Neural crest cell (in vitro differentiated cells): ENCODE measurements around the gene NFIA. TPM values are rescaled to one million over a fixed set of nuclear protein-coding genes. Genes with fewer than 3 reads are reported as not detected.
"Not testable (repeated sequence)": the region's sequence is repeated elsewhere in the genome, so short reads cannot be mapped to it uniquely, and the experiment has no call there.

Source experiments
- DNase-seq: peaks from one replicate; pipeline ENCODE4 v3.0.0; 2021; ENCODE audit warnings: low read depth, mixed read lengths, low spot score
- H3K27ac Mint-ChIP-seq: one replicate; pipeline ENCODE4 v1.8.0; 2021; ENCODE audit warnings: mild to moderate bottlenecking, mixed read lengths; ENCODE audit not compliant: unreplicated experiment
- H3K27me3 Mint-ChIP-seq: 2 replicates; pipeline ENCODE4 v1.8.0; 2021; ENCODE audit warnings: low read depth, mild to moderate bottlenecking, mixed read lengths
- H3K36me3 Mint-ChIP-seq: 2 replicates; pipeline ENCODE4 v1.8.0; 2021; ENCODE audit warnings: low read depth, mild to moderate bottlenecking, mixed read lengths
- H3K4me1 Mint-ChIP-seq: 2 replicates; pipeline ENCODE4 v1.8.0; 2021; ENCODE audit warnings: mixed read lengths
- H3K4me3 Mint-ChIP-seq: one replicate; pipeline ENCODE4 v1.8.0; 2021; ENCODE audit warnings: mild to moderate bottlenecking, mixed read lengths
- H3K9me3 Mint-ChIP-seq: 2 replicates; pipeline ENCODE4 v1.8.0; 2021; ENCODE audit warnings: mixed read lengths
- total RNA-seq: library from RNA; stranded (reverse); gene quantifications from 2 replicates; pipeline ENCODE4 v1.2.1, GENCODE V29; 2021
- TF ChIP-seq, protein P1 (sequence below): fragments of 200-600 bp; sonication (generic); conservative IDR thresholded peaks from 2 replicates; pipeline ENCODE4 v1.5.0; 2021; ENCODE audit warnings: antibody characterized with exemption, mild to moderate bottlenecking

The NFIA gene
- total RNA-seq, 1 donor from 2014 or later = 3.4 TPM

DNA sequence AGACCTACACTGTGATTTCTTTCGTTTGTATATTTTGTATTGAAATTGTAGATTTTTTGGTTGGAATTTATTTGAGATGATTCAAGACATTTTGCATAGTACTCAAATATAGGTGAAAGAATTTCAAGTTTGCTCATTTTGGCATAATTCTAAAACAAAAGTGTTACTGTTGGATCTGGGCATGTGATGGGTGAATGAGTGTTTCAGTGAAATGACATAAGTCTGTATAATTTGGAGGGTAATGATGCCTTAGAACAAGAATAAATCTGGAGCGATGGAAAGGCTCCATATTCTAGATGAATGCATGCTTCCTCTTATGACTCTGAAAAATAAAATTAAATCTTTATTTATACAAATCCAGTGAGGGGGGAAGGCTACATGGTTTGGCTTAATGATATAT is 41.0 kb downstream of the NFIA start:
- DNase-seq = no peak
- TF ChIP-seq, protein P1, sequence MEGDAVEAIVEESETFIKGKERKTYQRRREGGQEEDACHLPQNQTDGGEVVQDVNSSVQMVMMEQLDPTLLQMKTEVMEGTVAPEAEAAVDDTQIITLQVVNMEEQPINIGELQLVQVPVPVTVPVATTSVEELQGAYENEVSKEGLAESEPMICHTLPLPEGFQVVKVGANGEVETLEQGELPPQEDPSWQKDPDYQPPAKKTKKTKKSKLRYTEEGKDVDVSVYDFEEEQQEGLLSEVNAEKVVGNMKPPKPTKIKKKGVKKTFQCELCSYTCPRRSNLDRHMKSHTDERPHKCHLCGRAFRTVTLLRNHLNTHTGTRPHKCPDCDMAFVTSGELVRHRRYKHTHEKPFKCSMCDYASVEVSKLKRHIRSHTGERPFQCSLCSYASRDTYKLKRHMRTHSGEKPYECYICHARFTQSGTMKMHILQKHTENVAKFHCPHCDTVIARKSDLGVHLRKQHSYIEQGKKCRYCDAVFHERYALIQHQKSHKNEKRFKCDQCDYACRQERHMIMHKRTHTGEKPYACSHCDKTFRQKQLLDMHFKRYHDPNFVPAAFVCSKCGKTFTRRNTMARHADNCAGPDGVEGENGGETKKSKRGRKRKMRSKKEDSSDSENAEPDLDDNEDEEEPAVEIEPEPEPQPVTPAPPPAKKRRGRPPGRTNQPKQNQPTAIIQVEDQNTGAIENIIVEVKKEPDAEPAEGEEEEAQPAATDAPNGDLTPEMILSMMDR = no peak
- Mint-ChIP-seq H3K27ac (no peak overlapping the region), H3K36me3 (no peaks in the 10 kb centered on the region), H3K27me3 (peaks cover 6% of the 10 kb centered on the region), H3K4me3 (no peak overlapping the region), H3K9me3 (no peaks in the 10 kb centered on the region), H3K4me1 (peaks cover 18% of the 10 kb centered on the region)

DNA sequence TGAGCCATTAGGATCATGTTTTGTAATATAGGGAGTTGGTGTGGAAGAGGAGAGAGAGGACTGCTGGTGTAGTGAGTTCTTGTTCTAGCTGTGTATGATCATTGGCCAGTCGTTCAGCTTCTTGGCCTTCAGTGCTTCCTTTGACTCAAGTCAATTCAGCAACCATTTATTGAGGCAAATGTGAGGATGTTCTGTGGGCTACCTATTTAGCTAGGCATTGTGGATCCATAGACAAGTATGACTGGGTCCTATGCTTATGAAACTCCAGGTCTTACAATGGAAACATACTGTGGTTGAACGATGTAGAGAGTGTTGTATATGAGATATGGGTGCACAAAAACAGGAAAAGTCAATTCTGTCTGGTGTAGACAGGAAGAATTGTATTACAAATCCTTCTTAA is 41.7 kb downstream of the NFIA start:
- TF ChIP-seq, protein P1 = no peak
- Mint-ChIP-seq H3K36me3 (no peaks in the 10 kb centered on the region), H3K9me3 (no peaks in the 10 kb centered on the region), H3K27me3 (peaks cover 6% of the 10 kb centered on the region), H3K4me1 (peaks cover 18% of the 10 kb centered on the region), H3K4me3 (no peak overlapping the region), H3K27ac (no peak overlapping the region)
- DNase-seq = no peak

DNA sequence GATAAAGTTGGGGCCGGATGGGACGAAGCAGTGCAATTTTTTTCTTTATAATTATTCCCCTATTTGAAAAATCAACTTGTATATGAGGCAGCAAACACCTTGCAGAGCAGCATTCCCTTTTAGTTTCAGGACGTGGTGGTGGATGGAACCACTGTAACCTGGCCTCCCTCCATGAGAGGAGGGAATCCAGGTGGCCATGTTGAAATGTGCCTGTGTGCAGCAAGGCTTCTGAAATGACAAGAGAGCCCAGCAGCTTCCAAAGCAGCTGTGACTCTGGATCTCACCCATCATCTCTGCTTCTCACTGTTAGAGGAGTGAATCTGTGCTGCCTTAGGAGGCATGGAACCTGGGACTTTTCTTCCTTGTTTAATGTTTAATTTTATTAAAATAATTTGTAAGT is 42.3 kb downstream of the NFIA start:
- TF ChIP-seq, protein P1 = no peak
- H3K27ac Mint-ChIP-seq = no peak overlapping the region
- no peaks in the 10 kb centered on the region for H3K9me3 Mint-ChIP-seq
- H3K4me3 Mint-ChIP-seq = no peak overlapping the region
- H3K4me1 Mint-ChIP-seq = peaks cover 18% of the 10 kb centered on the region
- DNase-seq = no peak
- H3K36me3 Mint-ChIP-seq = no peaks in the 10 kb centered on the region
- peaks cover 5% of the 10 kb centered on the region for H3K27me3 Mint-ChIP-seq

DNA sequence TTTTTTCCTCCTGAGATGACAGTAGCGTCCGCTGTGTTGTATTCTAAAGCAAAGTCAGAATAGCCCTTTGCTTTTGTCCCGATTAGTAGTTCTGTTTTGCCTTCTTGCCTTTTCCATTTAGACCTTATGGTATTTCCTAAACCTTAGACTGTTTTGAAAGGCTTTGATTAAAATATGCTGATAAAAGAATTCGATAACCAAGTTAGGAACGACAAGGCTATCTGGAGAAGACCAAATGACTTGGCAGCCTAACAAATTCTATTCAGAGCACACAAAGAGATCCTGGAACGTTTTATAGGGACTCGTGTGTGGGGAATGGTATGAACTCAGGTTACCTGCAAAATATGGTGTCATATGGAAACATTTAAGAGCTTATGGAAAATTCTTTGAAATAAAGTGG is 42.9 kb downstream of the NFIA start:
- Mint-ChIP-seq H3K27me3 (peaks cover 4% of the 10 kb centered on the region), H3K27ac (no peak overlapping the region), H3K9me3 (no peaks in the 10 kb centered on the region), H3K4me1 (peaks cover 16% of the 10 kb centered on the region), H3K36me3 (no peaks in the 10 kb centered on the region), H3K4me3 (no peak overlapping the region)
- no peak for DNase-seq
- TF ChIP-seq, protein P1 = no peak

DNA sequence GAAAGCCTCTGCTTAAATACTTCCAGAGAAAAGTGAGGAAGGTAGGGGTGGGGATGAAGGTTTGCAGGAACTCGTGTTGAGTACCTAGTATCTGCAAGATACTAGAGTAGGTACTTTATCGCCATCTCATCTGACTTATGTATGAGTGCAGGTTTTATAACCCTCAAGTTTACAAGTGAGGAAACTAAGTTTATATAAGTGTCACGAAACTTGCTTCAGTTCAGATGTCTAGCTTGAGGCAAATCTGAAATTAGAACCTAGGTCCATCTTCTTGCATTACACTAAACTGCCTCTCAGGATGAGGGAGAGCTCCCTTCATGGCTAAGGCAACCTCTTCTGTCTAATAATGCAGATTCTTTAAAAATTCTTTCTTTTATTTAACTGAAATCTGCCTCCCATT is 43.5 kb downstream of the NFIA start:
- H3K27ac Mint-ChIP-seq = no peak overlapping the region
- H3K4me1 Mint-ChIP-seq = peaks cover 9% of the 10 kb centered on the region
- no peak overlapping the region for H3K4me3 Mint-ChIP-seq
- no peak for DNase-seq
- peaks cover 4% of the 10 kb centered on the region for H3K27me3 Mint-ChIP-seq
- TF ChIP-seq, protein P1 = no peak
- H3K9me3 Mint-ChIP-seq = no peaks in the 10 kb centered on the region
- no peaks in the 10 kb centered on the region for H3K36me3 Mint-ChIP-seq

DNA sequence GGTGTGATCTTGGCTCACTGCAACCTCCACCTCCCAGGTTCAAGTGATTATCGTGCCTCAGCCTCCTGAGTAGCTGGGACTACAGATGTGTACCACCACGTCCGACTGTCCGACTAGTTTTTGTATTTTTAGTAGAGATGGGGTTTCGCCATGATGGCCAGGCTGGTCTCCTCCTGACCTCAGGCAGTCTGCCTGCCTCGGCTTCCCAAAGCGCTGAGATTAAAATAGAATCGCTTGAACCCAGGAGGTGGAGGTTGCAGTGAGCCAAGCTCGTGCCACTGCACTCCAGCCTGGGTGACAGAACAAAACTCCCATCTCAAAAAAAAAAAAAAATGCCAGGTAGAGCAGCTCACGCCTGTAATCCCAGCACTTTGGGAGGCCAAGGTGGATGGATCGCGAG is 44.5 kb downstream of the NFIA start:
- H3K27me3 Mint-ChIP-seq, H3K9me3 Mint-ChIP-seq, H3K27ac Mint-ChIP-seq, H3K4me3 Mint-ChIP-seq, H3K4me1 Mint-ChIP-seq, DNase-seq, H3K36me3 Mint-ChIP-seq: not testable (repeated sequence)
